DOHH2 (cell line): Measurements from ENCODE around the gene EPHB3.

Source experiments
- H3F3A ChIP-seq: fragments of 200-600 bp; sonication (generic), shearing (Covaris generic); 2 replicates; pipeline ENCODE4 v1.6.0; 2016; ENCODE audit warnings: antibody characterized with exemption, mild to moderate bottlenecking; ENCODE audit not compliant: control insufficient read depth, insufficient read depth
- H3K27ac ChIP-seq: fragments of 200-600 bp; sonication (generic); 2 replicates; pipeline ENCODE4 v1.5.1; 2014; ENCODE audit warnings: low read depth, mild to moderate bottlenecking, low read length, moderate library complexity
- H3K27me3 ChIP-seq: fragments of 200-600 bp; sonication (generic); 2 replicates; pipeline ENCODE4 v1.6.1; 2014; ENCODE audit warnings: mild to moderate bottlenecking, low read length, mixed read lengths; ENCODE audit not compliant: control insufficient read depth
- H3K36me3 ChIP-seq: fragments of 200-600 bp; sonication (generic); 2 replicates; pipeline ENCODE4 v1.6.1; 2014; ENCODE audit warnings: mild to moderate bottlenecking, low read length, moderate library complexity, mixed read lengths; ENCODE audit not compliant: control insufficient read depth
- H3K4me1 ChIP-seq: fragments of 200-600 bp; sonication (generic); 2 replicates; pipeline ENCODE4 v1.6.1; 2014; ENCODE audit warnings: mild to moderate bottlenecking, low read length, mixed read lengths; ENCODE audit not compliant: control insufficient read depth
- H3K4me2 ChIP-seq: fragments of 200-600 bp; sonication (generic); 2 replicates; pipeline ENCODE4 v1.6.0; 2014; ENCODE audit warnings: mild to moderate bottlenecking, low read length, moderate library complexity
- H3K4me3 ChIP-seq: fragments of 200-600 bp; sonication (generic); 2 replicates; pipeline ENCODE4 v1.5.1; 2014; ENCODE audit warnings: mild to moderate bottlenecking, low read length, mixed read lengths
- H3K79me2 ChIP-seq: fragments of 200-600 bp; sonication (generic); 2 replicates; pipeline ENCODE4 v1.6.1; 2014; ENCODE audit warnings: mild to moderate bottlenecking, low read length, mixed read lengths; ENCODE audit not compliant: control insufficient read depth
- H3K9me2 ChIP-seq: fragments of 200-600 bp; sonication (generic); replicated peaks from 2 replicates; pipeline ENCODE4 v1.6.1; 2014; ENCODE audit warnings: mild to moderate bottlenecking, low read length, mixed read lengths; ENCODE audit not compliant: control insufficient read depth
- H3K9me3 ChIP-seq: fragments of 200-600 bp; sonication (generic); 2 replicates; pipeline ENCODE4 v1.6.1; 2014; ENCODE audit warnings: antibody characterized with exemption, low read length, mixed read lengths; ENCODE audit not compliant: control insufficient read depth, insufficient read depth
- H4K20me1 ChIP-seq: fragments of 200-600 bp; sonication (generic); 2 replicates; pipeline ENCODE4 v1.6.0; 2014; ENCODE audit warnings: low read depth, mild to moderate bottlenecking, antibody characterized with exemption, low read length, moderate library complexity; ENCODE audit not compliant: control insufficient read depth, insufficient read depth
- EZH2phosphoT487 ChIP-seq: fragments of 200-600 bp; sonication (generic); IDR thresholded peaks from 2 replicates; pipeline ENCODE4 v1.6.1; 2017; ENCODE audit warnings: borderline replicate concordance, mild to moderate bottlenecking, antibody characterized with exemption, low read length, moderate library complexity, mixed read lengths
- TF ChIP-seq, protein P1 (sequence below): fragments of 200-600 bp; sonication (generic); IDR thresholded peaks from one replicate; pipeline ENCODE4 v1.5.1; 2014; ENCODE audit warnings: antibody characterized with exemption, mild to moderate bottlenecking, low read depth, low read length; ENCODE audit not compliant: poor library complexity, severe bottlenecking

Gene EPHB3

DNA sequence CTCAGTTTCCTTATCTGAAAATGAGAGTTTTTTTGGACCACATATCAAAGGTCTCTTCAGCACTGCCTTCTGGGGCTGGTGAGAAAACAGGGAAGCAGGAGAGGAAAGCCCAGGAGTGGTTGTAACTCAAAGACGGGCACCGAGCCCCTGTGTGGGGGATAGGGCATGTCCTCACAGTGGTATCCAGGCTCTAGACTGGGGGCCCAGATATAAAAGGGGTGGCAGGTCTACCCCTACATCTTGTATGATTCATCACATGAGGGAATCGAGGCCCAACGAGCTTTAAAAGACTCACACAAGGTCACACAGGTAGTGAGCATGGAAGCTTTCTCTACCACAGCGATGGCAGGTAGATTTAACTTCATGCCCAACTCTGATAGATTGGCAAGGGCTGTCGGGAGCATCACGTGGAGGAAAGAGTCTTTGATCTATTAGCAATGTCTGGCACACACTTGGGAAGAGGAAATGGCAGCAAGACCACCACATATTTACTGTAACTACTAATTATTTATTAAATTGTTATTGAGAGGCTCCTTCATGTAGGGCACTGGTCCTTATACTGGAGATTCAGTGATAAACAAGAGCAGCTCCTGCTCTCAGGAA lies 4.1 kb upstream of the EPHB3 start:
- TF ChIP-seq, protein P1, sequence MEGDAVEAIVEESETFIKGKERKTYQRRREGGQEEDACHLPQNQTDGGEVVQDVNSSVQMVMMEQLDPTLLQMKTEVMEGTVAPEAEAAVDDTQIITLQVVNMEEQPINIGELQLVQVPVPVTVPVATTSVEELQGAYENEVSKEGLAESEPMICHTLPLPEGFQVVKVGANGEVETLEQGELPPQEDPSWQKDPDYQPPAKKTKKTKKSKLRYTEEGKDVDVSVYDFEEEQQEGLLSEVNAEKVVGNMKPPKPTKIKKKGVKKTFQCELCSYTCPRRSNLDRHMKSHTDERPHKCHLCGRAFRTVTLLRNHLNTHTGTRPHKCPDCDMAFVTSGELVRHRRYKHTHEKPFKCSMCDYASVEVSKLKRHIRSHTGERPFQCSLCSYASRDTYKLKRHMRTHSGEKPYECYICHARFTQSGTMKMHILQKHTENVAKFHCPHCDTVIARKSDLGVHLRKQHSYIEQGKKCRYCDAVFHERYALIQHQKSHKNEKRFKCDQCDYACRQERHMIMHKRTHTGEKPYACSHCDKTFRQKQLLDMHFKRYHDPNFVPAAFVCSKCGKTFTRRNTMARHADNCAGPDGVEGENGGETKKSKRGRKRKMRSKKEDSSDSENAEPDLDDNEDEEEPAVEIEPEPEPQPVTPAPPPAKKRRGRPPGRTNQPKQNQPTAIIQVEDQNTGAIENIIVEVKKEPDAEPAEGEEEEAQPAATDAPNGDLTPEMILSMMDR, result no peak
- no peak for TF ChIP-seq EZH2phosphoT487
- Histone ChIP-seq H3K4me2 (no peak overlapping the region), H4K20me1 (no peaks in the 10 kb centered on the region; the same call in 1 of the 2 replicates), H3K9me3 (no peaks in the 10 kb centered on the region), H3F3A (no peaks in the 10 kb centered on the region), H3K27ac (no peak overlapping the region), H3K9me2 (no peaks in the 10 kb centered on the region), H3K4me1 (peaks cover 12% of the 10 kb centered on the region), H3K79me2 (no peaks in the 10 kb centered on the region), H3K36me3 (no peaks in the 10 kb centered on the region), H3K27me3 (peaks cover 9% of the 10 kb centered on the region), H3K4me3 (no peak overlapping the region)

DNA sequence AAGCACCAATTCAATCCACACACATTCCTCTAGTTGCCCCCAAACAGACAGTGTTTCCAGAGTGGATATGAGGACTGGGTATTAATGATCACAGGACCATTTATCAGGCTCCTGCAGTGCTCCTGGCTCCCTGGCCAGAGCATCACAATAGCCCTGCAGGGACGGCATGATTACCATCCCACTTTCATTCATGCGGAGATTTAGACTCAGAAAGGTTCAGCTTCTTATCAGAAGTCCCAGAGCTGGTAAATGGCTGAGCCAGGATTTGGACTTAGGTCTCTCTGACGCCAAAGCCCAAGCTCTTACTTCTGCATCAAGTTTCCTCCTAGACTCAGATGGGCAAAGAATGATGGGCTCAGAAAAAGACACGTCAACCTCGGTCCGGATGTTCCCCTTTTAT lies 2.9 kb upstream of the EPHB3 start:
- no peaks in the 10 kb centered on the region for H3F3A ChIP-seq
- no peaks in the 10 kb centered on the region for H3K9me2 ChIP-seq
- H3K36me3 ChIP-seq, result no peaks in the 10 kb centered on the region
- H3K4me2 ChIP-seq, result no peak overlapping the region
- H3K27me3 ChIP-seq, result peaks cover 13% of the 10 kb centered on the region
- peaks cover 12% of the 10 kb centered on the region for H3K4me1 ChIP-seq
- no peaks in the 10 kb centered on the region for H3K9me3 ChIP-seq
- H3K79me2 ChIP-seq, result no peaks in the 10 kb centered on the region
- TF ChIP-seq, protein P1, result no peak
- no peak for TF ChIP-seq EZH2phosphoT487
- H3K27ac ChIP-seq, result no peak overlapping the region
- no peak overlapping the region for H3K4me3 ChIP-seq
- H4K20me1 ChIP-seq, result no peaks in the 10 kb centered on the region; the same call in 1 of the 2 replicates

DNA sequence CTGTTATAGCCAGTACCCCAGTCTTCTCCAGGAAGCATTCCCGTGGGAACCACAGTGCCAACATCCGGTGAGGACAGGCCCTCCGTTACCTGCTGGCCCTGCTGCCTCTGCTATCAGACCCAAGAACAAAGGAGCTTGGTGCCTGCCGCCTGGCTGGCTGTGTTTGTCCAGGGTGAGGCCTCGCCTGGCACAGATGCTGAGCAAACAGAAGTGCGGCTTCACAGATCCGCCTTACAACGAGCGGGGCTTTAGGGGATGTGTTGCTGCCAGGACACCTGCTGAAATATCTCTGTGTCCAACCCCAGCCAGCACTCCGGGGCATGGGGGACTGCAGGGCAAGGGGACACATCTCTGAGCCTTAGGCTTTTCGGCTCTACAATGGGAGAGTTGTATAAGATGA lies 2.2 kb upstream of the EPHB3 start:
- TF ChIP-seq, protein P1, result no peak
- TF ChIP-seq EZH2phosphoT487, result no peak
- H3K9me3 ChIP-seq, result no peaks in the 10 kb centered on the region
- H3K27me3 ChIP-seq, result peaks cover 13% of the 10 kb centered on the region
- no peaks in the 10 kb centered on the region for H3F3A ChIP-seq
- no peak overlapping the region for H3K4me2 ChIP-seq
- peaks cover 12% of the 10 kb centered on the region for H3K4me1 ChIP-seq
- H4K20me1 ChIP-seq, result no peaks in the 10 kb centered on the region; the same call in 1 of the 2 replicates
- H3K4me3 ChIP-seq, result no peak overlapping the region
- H3K9me2 ChIP-seq, result no peaks in the 10 kb centered on the region
- H3K36me3 ChIP-seq, result no peaks in the 10 kb centered on the region
- H3K27ac ChIP-seq, result no peak overlapping the region
- H3K79me2 ChIP-seq, result no peaks in the 10 kb centered on the region
